H1 (cell line): Measurements from ENCODE around the gene KRT5. TPM values are rescaled to one million over a fixed set of nuclear protein-coding genes. Genes with fewer than 3 reads are reported as not detected.

ENCODE experiments used
- CTCF ChIA-PET: fragments of 300-600 bp; sonication (Branson Sonifier 250); formaldehyde crosslinking; loops from one replicate; lab custom pipeline; 2021; ENCODE audit not compliant: partially characterized antibody; lab: Charles Lee
- POLR2A ChIA-PET: fragments of 300-600 bp; sonication (Branson Sonifier 250); formaldehyde crosslinking; loops from one replicate; lab custom pipeline; 2021; ENCODE audit warnings: inconsistent platforms; ENCODE audit not compliant: partially characterized antibody; lab: Charles Lee
- DNase-seq, 2 experiments: peaks; one replicate each; pipeline versions ENCODE4 v3.0.0 to v3.0.0-alpha.2; 2010 to 2022; ENCODE audit warnings: low spot score in 2 of 2, low read depth in 1 of 2, mixed read lengths in 1 of 2
- FAIRE-seq: peaks from 2 replicates; lab custom pipeline; 2011; peaks lifted over from hg19 to GRCh38; lab: Jason Lieb, UNC
- H2AFZ ChIP-seq: 2 replicates; pipeline ENCODE4 v1.8.1; 2012; ENCODE audit warnings: low read length, inconsistent platforms
- H2AK5ac ChIP-seq: 2 replicates; pipeline ENCODE4 v1.6.1; 2013; ENCODE audit warnings: low read depth, low read length
- H2BK120ac ChIP-seq: replicated peaks from 2 replicates; pipeline ENCODE3; 2013; ENCODE audit warnings: low read depth, low read length, inconsistent platforms
- H2BK12ac ChIP-seq: 2 replicates; pipeline ENCODE4 v1.6.1; 2013; ENCODE audit warnings: low read depth, low read length
- H2BK15ac ChIP-seq: 2 replicates; pipeline ENCODE4 v1.6.1; 2013; ENCODE audit warnings: low read length
- H2BK20ac ChIP-seq: 2 replicates; pipeline ENCODE4 v1.6.1; 2013; ENCODE audit warnings: low read length
- H2BK5ac ChIP-seq: 2 replicates; pipeline ENCODE4 v1.6.1; 2013; ENCODE audit warnings: low read depth, low read length
- H3K14ac ChIP-seq: 2 replicates; pipeline ENCODE4 v1.6.1; 2013; ENCODE audit warnings: inconsistent platforms; ENCODE audit not compliant: insufficient read length
- H3K18ac ChIP-seq: 2 replicates; pipeline ENCODE4 v1.6.1; 2013; ENCODE audit warnings: low read length; ENCODE audit errors: extremely low read depth
- H3K23ac ChIP-seq: 2 replicates; pipeline ENCODE4 v1.6.1; 2013; ENCODE audit warnings: inconsistent platforms; ENCODE audit not compliant: insufficient read length
- H3K23me2 ChIP-seq: 2 replicates; pipeline ENCODE4 v1.6.1; 2013; ENCODE audit warnings: low read depth, low read length
- H3K27ac ChIP-seq: 2 replicates; pipeline ENCODE4 v1.6.1; 2011; ENCODE audit warnings: low read depth, low read length, inconsistent platforms
- H3K27me3 ChIP-seq, 4 experiments: replicated peaks in 1 of 4; 1 replicate in 1 of 4; 2 replicates in 3 of 4; pipeline versions ENCODE4 v1.6.1 to v1.8.1; 2011 to 2013; ENCODE audit warnings: low read length in 3 of 4, mild to moderate bottlenecking in 3 of 4, inconsistent platforms in 2 of 4, mixed read lengths in 2 of 4, moderate library complexity in 1 of 4; ENCODE audit not compliant: control insufficient read depth in 3 of 4, insufficient read depth in 3 of 4; ENCODE audit errors: extremely low read depth in 1 of 4
- H3K36me3 ChIP-seq, 4 experiments: 2 replicates each; pipeline versions ENCODE4 v1.6.1 to v1.8.1; 2011 to 2013; ENCODE audit warnings: mild to moderate bottlenecking in 4 of 4, low read length in 3 of 4, moderate library complexity in 2 of 4, control low read depth in 1 of 4, inconsistent platforms in 1 of 4; ENCODE audit not compliant: insufficient read depth in 4 of 4, control insufficient read depth in 2 of 4
- H3K4ac ChIP-seq: replicated peaks from 2 replicates; pipeline ENCODE3; 2013; ENCODE audit warnings: low read length, low read depth, mixed read lengths, inconsistent platforms; ENCODE audit not compliant: insufficient read length
- H3K4me1 ChIP-seq, 4 experiments: replicated peaks in 1 of 4; 1 replicate in 1 of 4; 2 replicates in 3 of 4; pipeline versions ENCODE4 v1.6.1 to v1.8.1; 2011 to 2013; ENCODE audit warnings: low read length in 3 of 4, inconsistent platforms in 2 of 4, mixed read lengths in 1 of 4; ENCODE audit not compliant: insufficient read depth in 4 of 4, control insufficient read depth in 3 of 4
- H3K4me2 ChIP-seq, 2 experiments: 2 replicates each; pipeline versions ENCODE4 v1.6.1 to v1.8.1; 2011 to 2013; ENCODE audit warnings: low read depth in 2 of 2, low read length in 2 of 2, control low read depth in 1 of 2, inconsistent platforms in 1 of 2, mild to moderate bottlenecking in 1 of 2; ENCODE audit not compliant: insufficient read depth in 1 of 2
- H3K4me3 ChIP-seq, 4 experiments: fragments of 200-600, 300-600 bp in 1 of 4; sonication (generic), shearing (Covaris generic), sonication (Bioruptor Twin) in 1 of 4; 2 replicates each; pipeline versions ENCODE4 v1.5.1 to v1.8.1; 2011 to 2016; ENCODE audit warnings: low read length in 4 of 4, low read depth in 3 of 4, control low read depth in 2 of 4, inconsistent platforms in 2 of 4, mild to moderate bottlenecking in 2 of 4, mixed read lengths in 1 of 4, moderate library complexity in 1 of 4; ENCODE audit not compliant: insufficient read depth in 2 of 4; ENCODE audit errors: extremely low read depth in 1 of 4
- H3K56ac ChIP-seq: replicated peaks from 2 replicates; pipeline ENCODE3; 2013; ENCODE audit warnings: low read depth, mild to moderate bottlenecking, mixed read lengths, low read length, inconsistent platforms; ENCODE audit not compliant: insufficient read length
- H3K79me1 ChIP-seq: 2 replicates; pipeline ENCODE4 v1.6.1; 2013; ENCODE audit warnings: low read depth, low read length, control low read depth
- H3K79me2 ChIP-seq, 2 experiments: 2 replicates each; pipeline versions ENCODE4 v1.6.1 to v1.8.1; 2012 to 2013; ENCODE audit warnings: low read length in 2 of 2, mild to moderate bottlenecking in 2 of 2, inconsistent platforms in 1 of 2; ENCODE audit not compliant: insufficient read depth in 2 of 2, control insufficient read depth in 1 of 2
- H3K9ac ChIP-seq, 4 experiments: replicated peaks in 1 of 4; 1 replicate in 1 of 4; 2 replicates in 3 of 4; pipeline versions ENCODE4 v1.6.1 to v1.8.1; 2011 to 2013; ENCODE audit warnings: low read depth in 3 of 4, low read length in 3 of 4, control low read depth in 2 of 4, mild to moderate bottlenecking in 2 of 4, moderate library complexity in 2 of 4, inconsistent platforms in 1 of 4; ENCODE audit errors: extremely low read depth in 1 of 4
- H3K9me3 ChIP-seq, 2 experiments: 2 replicates each; pipeline versions ENCODE4 v1.6.1 to v1.8.1; 2012 to 2013; ENCODE audit warnings: mild to moderate bottlenecking in 2 of 2, moderate library complexity in 2 of 2, control low read depth in 1 of 2, inconsistent platforms in 1 of 2, low read depth in 1 of 2, low read length in 1 of 2, mixed read lengths in 1 of 2; ENCODE audit not compliant: insufficient read depth in 2 of 2
- H4K20me1 ChIP-seq, 2 experiments: replicated peaks in 1 of 2; 2 replicates each; pipeline versions ENCODE3 to v1.8.1; 2011 to 2013; ENCODE audit warnings: inconsistent platforms in 2 of 2, low read length in 2 of 2, mild to moderate bottlenecking in 1 of 2; ENCODE audit not compliant: insufficient read depth in 2 of 2, control insufficient read depth in 1 of 2
- H4K5ac ChIP-seq: 2 replicates; pipeline ENCODE4 v1.6.1; 2013; ENCODE audit warnings: low read length, low read depth, mixed read lengths, inconsistent platforms; ENCODE audit not compliant: insufficient read length
- H4K8ac ChIP-seq: 2 replicates; pipeline ENCODE4 v1.8.0; 2013; ENCODE audit warnings: mild to moderate bottlenecking, moderate library complexity, low read length, inconsistent platforms; ENCODE audit not compliant: insufficient read depth; ENCODE audit errors: extremely low read depth
- H4K91ac ChIP-seq: replicated peaks from 2 replicates; pipeline ENCODE3; 2013; ENCODE audit warnings: low read length, mixed read lengths, inconsistent platforms; ENCODE audit not compliant: insufficient read length
- BACH1 ChIP-seq: IDR thresholded peaks from 2 replicates; pipeline ENCODE4 v1.6.1; 2012; ENCODE audit warnings: low read length, improper control_type of control experiment
- CREB1 ChIP-seq: IDR thresholded peaks from 2 replicates; pipeline ENCODE4 v1.6.1; 2012; ENCODE audit warnings: inconsistent platforms
- EGR1 ChIP-seq: IDR thresholded peaks from 2 replicates; pipeline ENCODE4 v1.6.1; 2011; ENCODE audit warnings: low read depth, low read length, borderline replicate concordance
- GTF2F1 ChIP-seq: IDR thresholded peaks from 2 replicates; pipeline ENCODE4 v1.6.1; 2012; ENCODE audit warnings: low read depth, low read length, improper control_type of control experiment, borderline replicate concordance
- HDAC2 ChIP-seq, 2 experiments: fragments of 300-600 bp in 1 of 2; sonication (generic) in 1 of 2; IDR thresholded peaks; 2 replicates each; pipeline ENCODE4 v1.6.1; 2011 to 2012; ENCODE audit warnings: low read depth in 2 of 2, low read length in 2 of 2, mild to moderate bottlenecking in 2 of 2, moderate library complexity in 2 of 2, borderline replicate concordance in 1 of 2, inconsistent platforms in 1 of 2
- JUND ChIP-seq: IDR thresholded peaks from 2 replicates; pipeline ENCODE4 v1.6.1; 2011; ENCODE audit warnings: mild to moderate bottlenecking, improper control_type of control experiment, low read length
- KDM4A ChIP-seq: IDR thresholded peaks from one replicate; pipeline ENCODE4 v1.7.1; 2012; ENCODE audit warnings: low read depth, mild to moderate bottlenecking, moderate library complexity, low read length, inconsistent platforms; ENCODE audit not compliant: severe bottlenecking
- MAX ChIP-seq: IDR thresholded peaks from 2 replicates; pipeline ENCODE4 v1.6.1; 2012; ENCODE audit warnings: inconsistent platforms
- POLR2A ChIP-seq, 2 experiments: IDR thresholded peaks; 1 replicate in 1 of 2; 2 replicates in 1 of 2; pipeline ENCODE4 v1.6.1; 2011; ENCODE audit warnings: low read depth in 2 of 2, low read length in 2 of 2, mild to moderate bottlenecking in 2 of 2; ENCODE audit errors: control extremely low read depth in 1 of 2
- POU5F1 ChIP-seq: IDR thresholded peaks from 2 replicates; pipeline ENCODE4 v1.6.1; 2011; ENCODE audit warnings: low read depth, mild to moderate bottlenecking, low read length, moderate library complexity
- RFX5 ChIP-seq: IDR thresholded peaks from 2 replicates; pipeline ENCODE4 v1.6.1; 2011; ENCODE audit warnings: low read depth, low read length, improper control_type of control experiment, borderline replicate concordance
- SIX5 ChIP-seq: IDR thresholded peaks from 2 replicates; pipeline ENCODE4 v1.6.1; 2011; ENCODE audit warnings: mild to moderate bottlenecking, low read depth, low read length
- SP1 ChIP-seq: IDR thresholded peaks from 2 replicates; pipeline ENCODE4 v1.6.1; 2011; ENCODE audit warnings: low read depth, low read length
- SP2 ChIP-seq: IDR thresholded peaks from 2 replicates; pipeline ENCODE4 v1.6.1; 2012; ENCODE audit warnings: mild to moderate bottlenecking, low read length, inconsistent platforms
- TAF1 ChIP-seq: IDR thresholded peaks from 2 replicates; pipeline ENCODE4 v1.6.1; 2011; ENCODE audit warnings: mild to moderate bottlenecking, low read depth, low read length
- TAF7 ChIP-seq: optimal IDR thresholded peaks from 2 replicates; pipeline ENCODE3; 2011; ENCODE audit warnings: low read depth, mild to moderate bottlenecking, inconsistent platforms, low read length, moderate library complexity, borderline replicate concordance
- YY1 ChIP-seq: IDR thresholded peaks from 2 replicates; pipeline ENCODE4 v1.6.1; 2011; ENCODE audit warnings: low read depth, mild to moderate bottlenecking, low read length
- WGBS, 2 experiments: shearing (Covaris generic) in 1 of 2; methylation state at CpG; one replicate each; pipeline versions ENCODE4 v1.1.6 to v1.1.7; 2013 to 2015; ENCODE audit warnings: low lambda C conversion rate in 2 of 2, mixed read lengths in 2 of 2, inconsistent platforms in 1 of 2, low coverage in 1 of 2, missing lambda C conversion rate in 1 of 2; ENCODE audit not compliant: insufficient replicate concordance in 2 of 2, insufficient coverage in 1 of 2, insufficient read length in 1 of 2; ENCODE audit errors: extremely low coverage in 1 of 2, missing lambda C conversion rate in 1 of 2; 5-methylcytosine and 5-hydroxymethylcytosine counted together
- polyA plus RNA-seq, 7 experiments: library from polyadenylated mRNA; depleted of rRNA in 3 of 7; stranded (reverse) in 5 of 7; unstranded in 2 of 7; fragments of >200 nt in 5 of 7; fragments of 200-250 nt in 2 of 7; gene quantifications; 1 replicate in 5 of 7; 2 replicates in 1 of 7; 4 replicates in 1 of 7; pipeline versions ENCODE4 v1.2.1 to v1.2.3, GENCODE V29; 2011 to 2013; ENCODE audit warnings: missing spikeins in 2 of 7, mixed read lengths in 2 of 7
- total RNA-seq: library from RNA; stranded (reverse); fragmentation: NEBNext Ultra II Directional; extraction: Animal tissue kit (Norgen Biotek cat#: 25700); gene quantifications from 2 replicates; pipeline ENCODE4 v1.2.1, GENCODE V29; 2021

The KRT5 gene
- total and polyA plus RNA-seq, 2 of the 8 experiments (the other 6 are each of a cell fraction or from before 2014, with no cell fraction given): 0.18 TPM; not detected in 1

DNA sequence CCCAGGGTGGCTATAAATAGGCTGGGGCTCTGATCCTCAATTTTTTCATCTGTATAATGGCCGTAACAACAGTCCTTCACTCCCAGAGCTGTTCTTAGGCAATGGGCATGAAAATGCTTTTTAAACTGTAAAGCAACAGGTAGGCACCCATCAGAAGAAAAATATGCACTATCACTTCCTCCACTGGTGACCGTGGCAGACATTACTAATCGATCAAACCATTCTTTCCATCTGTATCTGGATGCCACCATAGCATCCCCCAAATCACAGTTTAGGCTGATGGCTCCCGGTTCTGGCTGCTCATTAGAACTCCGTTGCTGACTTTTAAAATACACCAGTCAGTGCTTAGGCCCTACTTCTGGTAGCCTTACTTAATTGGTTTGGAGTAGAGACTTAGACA is 21.5 kb upstream of the KRT5 start:
- Histone ChIP-seq H2BK20ac (no peak overlapping the region), H2BK120ac (no peak overlapping the region), H3K23ac (no peak overlapping the region), H3K27ac (no peak overlapping the region), H2AFZ (no peak overlapping the region), H4K20me1 (no peaks in the 10 kb centered on the region), H4K8ac (no peak overlapping the region), H3K27me3 (no peaks in the 10 kb centered on the region), H2BK15ac (no peak overlapping the region), H3K4me2 (no peak overlapping the region), H3K18ac (no peak overlapping the region), H3K4me3 (no peak overlapping the region), H3K56ac (no peak overlapping the region), H3K79me2 (no peaks in the 10 kb centered on the region), H4K5ac (no peak overlapping the region), H3K79me1 (no peaks in the 10 kb centered on the region), H2AK5ac (no peak overlapping the region), H3K4me1 (no peaks in the 10 kb centered on the region; a peak in 2 of 7 replicates), H3K23me2 (no peaks in the 10 kb centered on the region), H3K9me3 (no peaks in the 10 kb centered on the region), H4K91ac (no peak overlapping the region), H3K36me3 (no peaks in the 10 kb centered on the region), H2BK12ac (no peak overlapping the region), H3K9ac (no peak overlapping the region), H2BK5ac (no peak overlapping the region), H3K14ac (no peak overlapping the region), H3K4ac (no peak overlapping the region)
- FAIRE-seq (no peak), DNase-seq (no peak)
- WGBS, 2 experiments: 86% methylated on average over 5 of the region's 5 CpGs; no CpG with 5 or more reads in 1 of the 2 experiments
- POLR2A ChIA-PET: no interaction called here
- CTCF ChIA-PET: interaction anchor here (0.8 to 1.9 kb wide), 4 partner anchors 9 to 343 kb away, joined by 3 to 4 read pairs (median 4); no protein-coding TSS in a partner anchor
- no peak for TF ChIP-seq JUND
- TF ChIP-seq EGR1: no peak
- no peak for TF ChIP-seq MAX
- no peak for TF ChIP-seq CREB1
- TF ChIP-seq KDM4A: no peak
- no peak for TF ChIP-seq SP2
- no peak for TF ChIP-seq SIX5
- TF ChIP-seq SP1: no peak
- no peak for TF ChIP-seq BACH1
- TF ChIP-seq POLR2A (IDR thresholded peaks at IDR 0.05; ENCODE audit: control extremely low read depth in 1 of 2, low read depth in 2 of 2, low read length in 2 of 2): no peak
- no peak for TF ChIP-seq HDAC2 (IDR thresholded peaks at IDR 0.05; ENCODE audit: borderline replicate concordance in 1 of 2, low read depth in 2 of 2, low read length in 2 of 2)
- no peak for TF ChIP-seq TAF7
- no peak for TF ChIP-seq TAF1
- no peak for TF ChIP-seq GTF2F1
- no peak for TF ChIP-seq RFX5
- TF ChIP-seq POU5F1: no peak
- TF ChIP-seq YY1: no peak
